Choroid plexus epithelial cell (primary cell): ENCODE results near the gene MOXD1.

Experiments
- DNase-seq: peaks from one replicate; pipeline ENCODE4 v3.0.0-alpha.2; 2010; ENCODE audit warnings: low read depth
- H3K4me3 ChIP-seq: 2 replicates; pipeline ENCODE4 v1.5.1; 2011; ENCODE audit warnings: low read depth, mild to moderate bottlenecking, control low read depth, low read length, moderate library complexity
- CTCF ChIP-seq: conservative IDR thresholded peaks from 2 replicates; pipeline ENCODE4 v1.5.1; 2011; ENCODE audit warnings: low read depth, mild to moderate bottlenecking, control low read depth, inconsistent platforms, low read length, moderate library complexity

Gene MOXD1

GRCh38 chr6:132246120-132246617 lies 155.1 kb downstream of the MOXD1 start:
- DNase-seq: no peak
- TF ChIP-seq CTCF: no peak
- H3K4me3 ChIP-seq: no peak overlapping the region
